ENCODE data around the gene KCNN4.
"Not testable (repeated sequence)": the region's sequence is repeated elsewhere in the genome, so short reads cannot be mapped to it uniquely, and the experiment has no call there.

Gene KCNN4

DNA sequence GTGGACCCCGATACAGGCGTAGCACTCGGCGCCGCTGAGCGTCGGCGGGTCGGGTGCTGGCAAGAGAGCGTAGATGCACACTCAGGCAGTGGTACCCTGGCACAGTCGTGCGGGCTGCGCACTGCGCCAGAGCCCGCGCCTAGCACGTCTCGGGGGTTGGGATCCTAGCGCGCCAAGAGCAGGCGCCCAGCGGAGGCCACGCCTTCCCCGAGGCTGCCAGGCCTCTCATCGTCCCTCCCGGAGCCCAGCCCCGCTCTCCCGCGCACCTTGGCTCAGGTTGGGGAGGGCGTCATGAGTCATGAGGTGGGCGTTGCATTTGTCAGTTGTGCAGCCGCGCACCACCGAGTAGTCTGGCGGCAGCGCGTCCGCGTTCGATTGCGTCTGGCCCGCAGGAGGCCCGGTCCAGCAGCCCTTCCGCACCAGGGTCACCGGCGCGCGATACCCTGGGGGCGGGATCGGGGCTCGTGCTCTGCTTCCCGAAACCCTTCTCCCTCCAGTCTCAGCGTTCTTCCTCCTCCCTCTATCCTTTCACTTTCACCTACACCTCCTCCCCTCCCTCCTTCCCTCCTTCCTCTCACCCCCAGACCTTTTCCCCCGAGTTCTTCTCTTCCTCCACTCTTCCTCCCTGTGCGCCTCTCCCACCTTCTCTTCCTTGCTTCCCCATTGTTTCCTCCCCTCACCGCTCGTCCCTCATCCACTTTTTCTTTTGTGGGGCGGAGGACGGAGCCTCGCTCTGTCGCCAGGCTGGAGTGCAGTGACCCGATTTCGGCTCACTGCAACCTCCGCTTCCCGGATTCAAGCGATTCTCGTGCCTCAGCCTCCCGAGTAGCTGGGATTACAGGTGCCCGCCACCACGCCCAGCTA is 18.0 kb upstream of the KCNN4 start:
- peak; percentile 84 for DNase-seq (ENCODE audit: low spot score)

DNA sequence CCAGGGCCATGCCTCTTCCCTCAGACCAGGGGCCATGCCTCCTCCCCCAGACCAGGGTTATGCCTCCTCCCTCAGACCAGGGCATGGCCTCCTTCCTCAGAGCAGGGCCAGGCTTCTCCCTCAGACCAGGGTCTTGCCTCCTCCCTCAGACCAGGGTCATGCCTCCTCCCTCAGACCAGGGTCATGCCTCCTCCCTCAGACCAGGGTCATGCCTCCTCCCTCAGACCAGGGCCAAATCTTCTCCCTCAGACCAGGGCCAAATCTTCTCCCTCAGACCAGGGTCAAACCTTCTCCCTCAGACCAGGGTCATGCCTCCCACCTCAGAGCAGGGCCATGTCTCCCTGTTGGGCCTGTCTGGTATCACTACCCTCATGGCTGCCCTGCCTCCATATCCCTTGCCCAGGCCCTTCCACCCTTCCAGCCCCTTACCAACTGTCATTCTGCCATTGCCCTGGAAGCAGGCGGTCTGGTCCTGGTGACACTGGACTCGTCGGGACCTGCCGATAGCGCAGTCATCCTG is 17.3 kb upstream of the KCNN4 start:
- DNase-seq (ENCODE audit: low spot score): no peak

DNA sequence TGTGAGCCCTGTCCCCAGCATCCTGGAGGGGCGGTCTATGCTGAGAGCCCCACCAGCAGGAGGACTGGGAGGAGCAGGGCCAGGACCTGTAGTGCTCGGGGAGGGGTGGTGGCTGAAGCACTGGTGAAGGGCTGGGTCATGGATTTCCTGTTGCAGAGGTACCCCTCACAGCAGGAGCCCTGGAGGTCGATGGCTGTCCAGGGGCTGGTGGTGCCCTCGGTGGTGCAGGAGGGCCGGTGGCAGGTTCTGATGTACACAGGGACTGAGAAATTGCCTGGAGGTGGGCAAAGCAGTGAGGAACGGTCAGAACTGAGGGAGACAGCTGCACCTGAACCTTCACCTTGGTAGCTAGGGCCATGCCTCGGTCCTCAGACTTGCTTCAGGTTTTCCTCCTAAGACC is 16.8 kb upstream of the KCNN4 start:
- DNase-seq (ENCODE audit: low spot score): no peak

DNA sequence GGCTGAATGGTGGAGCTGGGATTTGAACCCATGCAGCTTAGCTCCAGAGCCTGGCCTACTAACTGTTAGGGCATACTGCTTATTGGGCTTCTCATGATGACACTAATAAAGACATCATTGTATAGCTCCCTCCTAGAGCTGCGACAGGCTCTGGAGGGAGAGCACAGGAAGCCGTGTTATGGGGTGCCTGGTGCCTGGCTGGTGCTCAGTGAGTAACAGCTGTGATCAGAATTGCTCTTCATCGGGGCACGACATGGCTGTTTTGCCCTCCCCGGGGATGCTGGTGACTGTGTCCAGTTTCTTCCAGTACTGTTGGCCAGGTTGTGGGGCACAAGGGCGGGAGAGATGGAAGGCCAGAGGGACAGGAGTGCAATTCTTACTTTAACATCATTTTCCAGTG is 16.3 kb upstream of the KCNN4 start:
- no peak for DNase-seq (ENCODE audit: low spot score)

DNA sequence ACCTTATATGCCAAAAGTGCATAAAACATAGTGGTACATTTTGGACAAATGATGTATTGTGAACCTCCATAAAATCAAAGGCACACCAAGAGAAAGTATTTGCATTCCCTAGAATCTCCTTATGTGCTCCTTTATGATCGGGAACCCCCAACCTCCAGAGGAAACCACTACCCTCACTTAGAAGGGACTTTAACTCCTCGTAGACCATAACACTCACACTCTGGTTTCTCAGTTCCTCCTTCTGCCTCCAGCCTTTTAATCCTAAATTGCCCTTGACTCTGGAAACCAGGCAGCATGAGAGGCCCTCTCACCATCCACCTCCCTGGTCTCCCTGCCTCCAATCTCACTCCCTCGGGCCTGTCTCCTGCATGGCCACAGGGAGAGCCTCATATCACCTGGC is 9.8 kb upstream of the KCNN4 start:
- no peak for DNase-seq (ENCODE audit: low spot score)

DNA sequence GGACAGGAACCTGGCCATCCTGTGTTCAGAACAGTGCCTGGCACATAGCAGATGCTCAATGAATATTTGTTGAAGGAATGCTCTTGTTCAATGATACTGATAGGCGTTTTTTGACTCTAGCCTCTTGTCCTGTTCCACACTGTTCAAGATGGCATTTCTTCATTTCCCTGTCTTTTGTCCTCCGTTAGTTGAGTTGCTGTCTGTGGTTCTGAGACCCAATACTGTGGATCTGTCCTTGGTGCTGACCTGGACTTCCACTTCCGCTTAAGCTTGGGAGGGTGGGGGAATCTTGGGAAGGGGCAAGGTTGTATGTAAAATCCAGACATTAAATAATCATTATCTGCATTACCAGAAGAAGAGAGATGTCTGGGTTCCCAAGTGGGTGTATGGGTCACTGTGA is 8.3 kb upstream of the KCNN4 start:
- no peak for DNase-seq (ENCODE audit: low spot score)

DNA sequence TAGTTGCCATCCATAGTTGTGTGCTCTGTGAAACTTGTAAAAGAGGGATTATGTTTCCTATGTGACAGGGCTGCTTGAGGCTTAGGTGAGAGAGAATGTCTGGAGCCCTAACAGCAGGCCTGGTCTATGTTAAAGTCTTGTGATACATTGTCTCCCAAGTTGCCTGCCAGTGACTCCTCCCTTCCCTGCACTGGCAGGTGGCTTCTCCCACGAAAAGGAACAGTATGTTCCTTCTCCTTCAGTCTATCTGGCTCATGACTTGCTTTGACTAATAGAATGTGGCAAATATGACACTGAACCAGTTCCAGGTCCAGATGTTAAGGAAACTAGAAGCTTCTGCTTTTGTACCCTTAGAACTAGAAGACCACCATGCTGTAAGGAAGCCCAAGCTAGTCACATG is 5.9 kb upstream of the KCNN4 start:
- no peak for DNase-seq (ENCODE audit: low spot score)

DNA sequence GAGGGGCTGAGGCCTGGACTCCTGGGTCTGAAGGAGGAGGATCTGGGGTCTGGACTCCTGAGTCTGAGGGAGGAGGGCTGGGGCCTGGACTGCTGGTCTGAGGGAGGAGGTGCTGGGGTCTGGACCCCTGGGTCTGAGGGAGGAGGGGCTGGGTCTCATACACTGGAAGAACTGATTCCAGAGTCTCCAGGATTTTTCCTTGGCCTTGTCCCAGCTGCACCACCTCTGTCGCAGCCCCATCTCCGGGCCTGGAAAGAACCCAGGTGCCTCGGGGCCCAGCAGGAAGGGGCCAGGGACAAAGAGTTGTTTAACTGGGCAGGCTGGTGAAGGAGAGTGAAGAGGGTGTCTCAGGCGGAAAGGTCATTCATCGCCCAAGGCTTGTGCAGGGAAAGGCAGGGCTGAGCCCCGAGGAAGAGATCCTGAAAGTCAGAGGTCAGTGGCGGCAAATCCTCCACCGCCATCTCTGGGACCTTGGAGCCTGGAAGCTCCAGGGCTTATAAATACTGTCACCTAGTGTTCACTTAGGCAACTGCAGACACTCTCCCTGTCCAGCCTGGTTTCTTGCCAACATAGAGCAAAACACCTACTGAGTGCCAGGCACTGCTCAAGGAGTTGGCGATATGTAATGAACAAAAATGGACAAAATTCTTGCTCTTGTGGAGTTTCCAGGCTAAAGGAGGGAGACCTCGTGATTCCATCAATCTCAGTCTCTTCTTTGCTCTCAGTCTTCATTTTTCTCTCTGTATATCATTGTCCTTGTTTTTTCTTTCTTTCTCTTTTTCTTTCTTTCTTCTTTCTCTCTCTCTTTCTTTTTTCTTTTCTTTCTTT is 4.4 kb upstream of the KCNN4 start:
- peak; percentile 79 for DNase-seq (ENCODE audit: low spot score)

DNA sequence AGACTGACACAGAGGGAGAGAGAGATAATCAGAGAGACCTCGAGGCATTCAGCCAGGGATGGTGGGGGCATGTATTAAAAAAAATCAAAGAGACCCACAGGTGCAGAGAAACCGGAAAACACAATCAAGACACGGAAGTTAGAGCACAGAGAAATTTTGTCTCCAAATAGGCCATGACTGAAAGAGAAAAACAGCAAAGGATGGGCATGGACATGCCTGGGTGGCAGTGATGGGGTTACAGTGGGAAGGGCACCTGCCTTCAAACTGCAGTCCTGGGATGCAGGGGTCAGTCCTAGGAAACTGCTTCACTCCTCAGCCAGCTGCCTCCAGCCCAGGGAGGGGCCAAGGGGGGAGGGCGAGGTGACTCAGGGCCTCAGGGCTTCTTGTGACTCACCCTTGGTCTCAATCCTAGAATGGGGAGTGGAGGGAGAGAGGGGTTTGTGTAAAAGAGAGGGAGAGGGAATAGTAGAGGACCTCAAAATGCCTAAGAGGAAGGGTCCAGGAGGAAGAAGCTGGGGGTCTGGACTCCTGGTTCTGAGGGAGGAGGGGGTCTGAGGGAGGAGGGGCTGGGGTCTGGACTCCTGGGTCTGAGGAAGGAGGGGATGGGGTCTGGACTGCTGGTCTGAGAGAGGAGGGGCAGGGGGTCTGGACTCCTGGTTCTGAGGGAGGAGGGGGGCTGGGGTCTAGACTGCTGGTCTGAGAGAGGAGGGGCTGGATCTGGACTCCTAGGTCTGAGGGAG is 3.6 kb upstream of the KCNN4 start:
- peak; percentile 72 for DNase-seq (ENCODE audit: low spot score)

DNA sequence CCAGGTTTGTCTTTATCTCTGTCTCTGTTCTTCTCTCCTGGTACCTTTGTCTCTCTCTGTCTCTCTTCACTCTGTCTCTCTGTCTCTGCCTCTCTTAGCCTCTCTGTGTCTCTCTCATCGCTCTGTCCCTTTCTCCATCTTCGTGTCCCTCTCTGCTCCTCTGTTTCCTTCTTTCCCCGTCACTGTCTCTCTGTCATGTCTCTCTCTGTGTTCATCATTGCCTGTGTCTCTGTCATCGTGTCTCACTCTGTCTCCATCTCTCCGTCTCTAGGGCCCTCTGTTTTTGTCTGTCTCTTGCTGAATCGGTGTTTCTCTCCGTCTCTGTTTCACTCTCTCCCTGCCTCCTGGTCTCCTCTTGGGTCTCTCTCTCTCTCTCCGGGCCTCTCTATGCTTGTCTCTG is 2.9 kb upstream of the KCNN4 start:
- no peak for DNase-seq (ENCODE audit: low spot score)

DNA sequence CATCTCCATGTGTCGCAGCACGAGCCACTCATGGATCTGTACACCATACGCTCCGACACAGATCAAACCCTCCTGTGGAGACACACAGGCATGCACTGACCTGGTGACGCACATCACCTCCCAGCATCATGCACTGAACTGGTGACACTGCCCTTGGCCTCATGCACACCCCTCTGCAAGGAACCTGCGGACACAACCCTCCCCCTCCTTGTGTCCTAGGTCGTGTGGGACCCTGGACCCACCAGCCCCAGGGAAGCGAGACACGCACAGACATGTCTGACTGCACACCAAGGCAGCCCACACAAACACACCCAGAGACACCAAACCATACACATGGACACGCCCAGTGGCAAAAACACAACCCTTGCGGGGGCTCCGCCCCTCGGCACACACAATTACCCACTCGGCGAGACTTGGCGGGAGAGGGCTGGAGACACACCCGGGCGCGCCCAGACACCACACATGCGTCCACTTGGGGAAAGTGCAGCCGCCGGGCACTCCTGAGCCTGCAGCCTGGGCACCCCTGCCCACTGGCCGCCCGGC is 2.0 kb upstream of the KCNN4 start:
- peak; percentile 63 for DNase-seq (ENCODE audit: low spot score)

DNA sequence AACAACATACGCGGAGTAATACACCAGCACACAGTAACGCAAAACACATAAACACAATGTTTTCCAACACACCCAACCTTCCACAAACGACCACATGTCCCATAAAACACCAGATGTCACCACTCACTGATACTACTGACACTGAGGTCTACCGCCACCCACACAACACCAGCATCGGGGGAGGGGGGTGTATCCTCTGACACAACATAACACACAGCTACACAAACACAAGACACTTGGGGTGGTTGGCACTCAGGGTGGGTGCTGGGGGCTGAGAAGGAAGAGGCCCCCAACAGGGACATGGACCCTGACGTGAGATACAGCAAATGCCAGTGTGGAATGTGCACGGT is 1.5 kb upstream of the KCNN4 start:
- no peak for DNase-seq (ENCODE audit: low spot score)

DNA sequence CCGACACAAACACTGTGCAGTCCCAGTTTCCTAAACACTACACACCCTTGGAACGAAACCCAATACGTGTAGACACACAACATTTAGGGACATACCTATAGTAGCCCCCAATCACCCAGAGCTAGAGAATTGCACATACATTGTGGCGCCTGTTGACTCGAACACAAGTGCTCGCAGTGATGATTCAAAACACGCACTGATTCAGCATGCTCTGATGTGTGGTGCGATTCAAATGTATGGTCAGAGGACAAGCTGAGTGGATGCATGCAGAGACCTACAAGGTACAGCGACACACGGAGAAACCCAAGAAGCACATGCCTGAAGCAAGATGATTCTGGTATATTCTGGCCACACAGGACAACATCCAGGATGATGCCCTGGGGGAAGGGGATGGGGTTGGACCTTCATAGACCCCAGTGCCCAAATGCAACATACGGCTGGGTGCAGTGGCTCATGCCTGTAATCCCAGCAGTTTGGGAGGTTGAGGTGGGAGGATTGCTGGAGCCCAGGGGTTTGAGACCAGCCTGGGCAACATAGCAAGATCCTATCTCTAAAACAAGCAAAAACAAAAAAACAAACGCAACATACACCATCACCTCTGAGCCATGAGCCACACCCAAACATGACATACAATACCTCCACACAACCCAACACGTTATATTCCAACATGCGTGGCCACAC is 997 bp upstream of the KCNN4 start:
- no peak for DNase-seq (ENCODE audit: low spot score)

DNA sequence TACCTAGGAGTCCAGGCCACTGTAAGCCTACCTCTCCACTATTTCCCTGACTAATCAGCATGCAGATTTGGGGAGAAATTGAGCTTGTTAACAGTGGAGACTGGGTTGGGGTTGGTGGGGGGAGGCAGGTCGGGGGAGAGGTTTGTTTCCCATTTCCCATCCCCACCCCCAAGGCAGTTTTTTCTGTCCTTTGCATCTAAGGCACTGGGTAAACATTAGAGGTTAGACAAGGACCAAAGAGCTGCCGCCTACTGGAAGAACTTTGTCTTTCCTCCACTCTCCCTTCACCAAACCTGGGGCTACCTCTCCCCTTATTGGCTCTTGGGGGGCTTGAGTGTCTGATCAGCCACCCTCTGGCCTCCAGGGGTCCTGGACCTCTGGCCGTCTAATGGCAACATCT is 953 bp downstream of the KCNN4 start:
- no peak for DNase-seq (ENCODE audit: low spot score)

DNA sequence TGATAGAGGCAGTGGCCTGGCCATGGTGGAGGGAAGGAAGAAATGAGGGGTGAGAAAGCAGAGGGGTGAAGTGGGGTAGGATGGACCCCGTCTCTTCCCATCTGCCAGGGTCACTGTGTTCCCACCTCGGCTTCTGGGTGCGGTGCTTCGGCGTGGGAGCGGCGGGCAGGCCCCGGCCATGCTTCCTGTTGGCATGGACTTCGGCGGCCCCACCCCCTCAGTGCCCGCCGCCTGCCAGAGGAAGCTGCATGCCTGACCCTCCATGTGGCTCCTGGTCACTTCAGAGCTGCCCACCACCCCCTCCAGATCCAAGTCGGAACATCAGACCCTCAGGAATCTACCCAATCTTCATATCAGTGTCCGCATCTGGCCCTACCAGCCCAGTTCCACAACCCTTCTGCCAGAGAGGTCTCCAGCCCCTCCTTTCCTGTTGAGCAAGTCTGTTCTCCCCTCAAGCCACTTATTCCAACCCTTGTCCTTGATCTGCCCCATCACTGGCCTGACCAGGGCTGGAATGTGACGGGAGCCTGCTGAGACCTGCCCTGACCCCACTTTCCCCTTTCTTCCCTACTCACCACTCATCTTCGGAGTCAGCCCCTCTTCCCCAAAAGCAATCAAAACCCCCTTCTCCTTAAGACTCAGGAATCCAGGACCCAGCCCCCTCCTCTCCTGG is 1.5 kb downstream of the KCNN4 start:
- no peak for DNase-seq (ENCODE audit: low spot score)

DNA sequence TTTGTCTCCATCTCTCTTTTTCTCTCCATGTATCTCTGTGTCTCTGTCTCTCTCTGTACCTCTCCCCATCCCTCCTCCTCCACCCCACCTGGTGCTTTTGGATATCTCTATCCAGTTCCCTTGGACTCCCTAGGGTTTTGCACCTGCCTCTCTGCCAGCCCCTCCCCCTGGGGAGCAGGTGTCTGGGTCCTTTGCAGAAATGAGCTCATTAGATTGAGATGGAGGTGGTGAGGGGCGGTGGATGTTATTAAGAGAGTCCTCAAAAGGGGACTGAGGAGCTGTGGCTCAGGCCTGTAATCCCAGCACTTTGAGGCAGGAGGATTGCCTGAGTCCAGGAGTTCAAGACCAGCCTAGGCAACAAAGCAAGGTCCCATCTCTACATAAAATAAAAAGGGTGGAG is 2.1 kb downstream of the KCNN4 start:
- DNase-seq (ENCODE audit: low spot score): no peak

DNA sequence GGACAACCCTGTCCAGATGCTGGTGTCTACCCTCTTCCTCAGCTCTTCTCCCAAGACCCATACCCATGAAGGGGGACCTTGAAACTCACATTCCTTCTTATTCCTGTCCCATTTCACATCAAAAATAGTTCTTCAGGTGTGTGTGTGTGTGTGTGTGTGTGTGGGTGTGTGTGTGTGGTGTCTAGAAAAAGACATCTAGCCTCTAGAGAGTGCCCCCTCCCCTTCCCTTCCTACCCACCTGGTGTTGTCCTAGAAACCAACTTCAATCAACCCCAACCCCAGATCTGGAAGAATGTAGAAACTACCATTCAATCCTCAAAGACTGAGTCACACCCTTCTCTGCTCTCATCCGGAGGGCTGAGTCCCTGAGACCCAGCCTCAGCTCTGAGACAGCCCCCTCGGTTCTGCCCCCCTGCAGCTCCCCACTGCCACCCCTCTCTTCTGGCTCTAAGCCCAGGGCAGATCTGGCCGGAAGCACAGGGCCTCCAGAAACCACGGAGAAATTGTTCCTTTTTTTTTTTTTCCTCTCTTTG is 3.5 kb downstream of the KCNN4 start:
- peak; percentile 39 for DNase-seq (ENCODE audit: low spot score)

DNA sequence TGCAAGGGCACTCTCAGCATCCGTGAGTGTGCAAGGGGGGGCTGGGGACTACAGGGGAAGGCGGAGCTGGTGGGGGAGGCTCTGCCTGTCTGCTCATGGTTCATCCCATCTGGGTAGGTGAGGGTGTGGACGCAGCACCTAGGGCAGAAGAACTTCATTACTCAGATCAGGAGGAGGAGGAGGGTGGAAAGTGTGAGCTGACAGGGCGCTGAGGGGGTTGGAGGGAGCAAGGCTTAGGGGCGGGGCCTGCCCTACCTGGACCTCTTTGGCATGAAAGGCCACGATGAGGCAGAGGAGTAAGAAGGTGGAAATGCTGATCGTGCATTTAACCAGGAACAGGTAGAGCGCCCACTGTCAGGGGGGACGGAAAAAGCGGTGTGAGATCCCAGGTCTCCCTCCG is 4.5 kb downstream of the KCNN4 start:
- DNase-seq (ENCODE audit: low spot score): no peak

DNA sequence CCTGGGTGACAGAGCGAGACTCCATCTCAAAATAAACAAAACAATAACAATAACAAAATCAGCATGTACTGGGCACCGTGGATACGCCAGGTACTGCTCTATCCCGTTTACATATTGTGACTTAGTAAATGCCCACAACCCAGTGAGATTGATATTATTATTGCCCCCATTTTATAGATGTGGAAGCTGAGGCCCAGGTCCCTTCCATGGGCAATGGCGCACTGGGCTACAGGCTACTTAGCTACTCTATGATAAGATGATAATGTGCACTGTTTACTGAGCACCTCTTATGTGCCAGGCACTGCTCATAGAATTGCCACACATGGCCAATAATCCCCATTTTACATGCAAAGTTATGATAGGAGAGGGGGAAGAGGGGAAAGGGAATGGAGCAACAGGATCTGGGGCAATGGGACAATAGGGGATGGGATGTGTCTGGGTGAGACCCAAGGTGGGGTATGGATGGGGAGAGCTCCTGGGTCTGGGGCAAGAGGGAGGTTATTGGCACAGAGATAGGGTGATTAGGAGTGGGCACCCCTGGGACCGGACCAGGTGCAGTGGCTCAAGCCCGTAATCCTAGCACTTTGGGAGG is 5.4 kb downstream of the KCNN4 start:
- DNase-seq (ENCODE audit: low spot score): no peak

DNA sequence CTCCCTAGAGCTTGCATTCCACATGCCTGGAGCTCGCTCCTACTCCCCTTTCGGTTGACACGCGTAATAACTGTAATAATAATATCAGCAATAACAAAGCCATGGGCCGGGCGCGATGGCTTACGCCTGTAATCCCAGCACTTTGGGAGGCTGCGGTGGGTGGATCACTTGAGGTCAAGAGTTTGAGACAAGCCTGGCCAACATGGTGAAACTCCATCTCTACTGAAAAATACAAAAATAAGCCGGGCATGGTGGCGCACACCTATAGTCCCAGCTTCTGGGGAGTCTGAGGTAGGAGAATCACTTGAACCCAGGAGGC is 5.9 kb downstream of the KCNN4 start:
- DNase-seq (ENCODE audit: low spot score): not testable (repeated sequence)

All from SW480 (cell line).